ENCODE measurements around the gene POLD3.

- TF ChIP-seq CTCF (conservative IDR thresholded peaks at IDR 0.05): no peak
- TF ChIP-seq ZFX (IDR thresholded peaks at IDR 0.05): no peak
Observed at GRCh38 chr11:74670171-74670570, 77.8 kb downstream of the POLD3 start.

Measured in C4-2B (cell line).